Esophagus squamous epithelium (tissue), 5 donors: Measurements from ENCODE around the gene GPC1. TPM values are rescaled to one million over a fixed set of nuclear protein-coding genes. Genes with fewer than 3 reads are reported as not detected.
"Not testable (repeated sequence)": the region's sequence is repeated elsewhere in the genome, so short reads cannot be mapped to it uniquely, and the experiment has no call there.

Experiments
- DNase-seq: peaks from one replicate; lab custom pipeline; 2025; lab: John Stamatoyannopoulos, UW
- H3K27ac ChIP-seq, 4 donors: fragments of 200-600 bp; sonication (generic); one replicate each; pipeline ENCODE4 v1.5.1; 2016 to 2019; ENCODE audit warnings: mild to moderate bottlenecking in 1 of 4
- H3K27me3 ChIP-seq, 4 donors: fragments of 200-600 bp; sonication (generic); 1 replicate in 3 of 4; 2 replicates in 1 of 4; pipeline versions ENCODE4 v1.5.1 to v1.6.0; 2017 to 2021; ENCODE audit warnings: antibody characterized with exemption in 1 of 4
- H3K36me3 ChIP-seq, 3 donors: fragments of 200-600 bp; sonication (generic); one replicate each; pipeline ENCODE4 v1.5.1; 2016 to 2019
- H3K4me1 ChIP-seq, 3 donors: fragments of 200-600 bp; sonication (generic); one replicate each; pipeline ENCODE4 v1.5.1; 2017 to 2019
- H3K4me3 ChIP-seq, 4 donors: fragments of 200-600 bp; sonication (generic); 1 replicate in 3 of 4; 2 replicates in 1 of 4; pipeline ENCODE4 v1.5.1; 2016 to 2019; ENCODE audit warnings: mild to moderate bottlenecking in 2 of 4, moderate library complexity in 1 of 4
- H3K9me3 ChIP-seq, 3 donors: fragments of 200-600 bp; sonication (generic); one replicate each; pipeline ENCODE4 v1.5.1; 2016 to 2019
- POLR2A ChIP-seq, 4 donors: fragments of 450-650 bp; IDR thresholded peaks; one replicate each; pipeline ENCODE4 v1.6.1; 2017; ENCODE audit warnings: antibody characterized with exemption in 4 of 4, mild to moderate bottlenecking in 4 of 4, moderate library complexity in 3 of 4
- WGBS, 2 donors: methylation state at CpG; one replicate each; pipeline ENCODE4 v1.1.5; 2018; 5-methylcytosine and 5-hydroxymethylcytosine counted together
- intact Hi-C: fragments of 100-400 bp; cut with DNase I; formaldehyde crosslinking; loops from one replicate; pipeline ENCODE4 v1.15.0; 2022
- total RNA-seq, 4 donors: library from RNA; depleted of rRNA; stranded (reverse); fragments of >200 nt; gene quantifications; one replicate each; pipeline ENCODE4 v1.1.0, GENCODE V29; 2016
- TF ChIP-seq, protein P1 (sequence below), 6 experiments: fragments of 450-650 bp in 4 of 6; fragments of 200-600 bp in 2 of 6; sonication (generic) in 2 of 6; IDR thresholded peaks; one replicate each; pipeline ENCODE4 v1.5.1; 2016 to 2019; ENCODE audit warnings: antibody characterized with exemption in 6 of 6, mild to moderate bottlenecking in 4 of 6, moderate library complexity in 4 of 6
- donor health status: DM: yes; HTN: yes; CAD: no.

Gene GPC1
- total RNA-seq, 4 donors from 2014 or later, result 59.3 to 129 (median 78.6) TPM

DNA sequence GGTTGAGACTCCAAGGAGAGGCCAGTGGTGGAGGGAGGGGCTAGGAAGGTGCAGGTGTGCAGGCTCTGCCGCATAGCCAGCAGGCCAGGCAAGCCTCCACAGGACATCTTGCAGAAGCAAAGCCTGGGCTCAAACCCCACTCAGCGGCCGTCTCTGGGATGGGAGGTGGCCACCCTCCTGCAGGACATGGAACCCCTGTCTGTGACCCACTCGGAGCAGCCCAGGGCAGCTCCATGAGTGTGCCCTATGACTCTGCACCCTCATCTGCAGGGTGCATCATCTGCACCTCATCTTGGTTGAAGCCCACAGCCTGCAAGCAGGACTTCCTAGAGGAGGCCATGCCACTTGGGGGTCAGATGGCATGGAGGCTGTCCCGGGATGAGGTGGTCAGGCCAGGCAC is 46.3 kb downstream of the GPC1 start:
- intact Hi-C loops, result no loop called here
- peaks cover 0 to 11% (median 0%) of the 10 kb centered on the region in 3 donors for H3K9me3 ChIP-seq
- no peak for DNase-seq
- H3K27me3 ChIP-seq, result no peaks in the 10 kb centered on the region
- H3K4me1 ChIP-seq, result no peaks in the 10 kb centered on the region
- no peak overlapping the region for H3K4me3 ChIP-seq
- TF ChIP-seq POLR2A (IDR thresholded peaks at IDR 0.05), result no peak
- TF ChIP-seq, protein P1, sequence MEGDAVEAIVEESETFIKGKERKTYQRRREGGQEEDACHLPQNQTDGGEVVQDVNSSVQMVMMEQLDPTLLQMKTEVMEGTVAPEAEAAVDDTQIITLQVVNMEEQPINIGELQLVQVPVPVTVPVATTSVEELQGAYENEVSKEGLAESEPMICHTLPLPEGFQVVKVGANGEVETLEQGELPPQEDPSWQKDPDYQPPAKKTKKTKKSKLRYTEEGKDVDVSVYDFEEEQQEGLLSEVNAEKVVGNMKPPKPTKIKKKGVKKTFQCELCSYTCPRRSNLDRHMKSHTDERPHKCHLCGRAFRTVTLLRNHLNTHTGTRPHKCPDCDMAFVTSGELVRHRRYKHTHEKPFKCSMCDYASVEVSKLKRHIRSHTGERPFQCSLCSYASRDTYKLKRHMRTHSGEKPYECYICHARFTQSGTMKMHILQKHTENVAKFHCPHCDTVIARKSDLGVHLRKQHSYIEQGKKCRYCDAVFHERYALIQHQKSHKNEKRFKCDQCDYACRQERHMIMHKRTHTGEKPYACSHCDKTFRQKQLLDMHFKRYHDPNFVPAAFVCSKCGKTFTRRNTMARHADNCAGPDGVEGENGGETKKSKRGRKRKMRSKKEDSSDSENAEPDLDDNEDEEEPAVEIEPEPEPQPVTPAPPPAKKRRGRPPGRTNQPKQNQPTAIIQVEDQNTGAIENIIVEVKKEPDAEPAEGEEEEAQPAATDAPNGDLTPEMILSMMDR (IDR thresholded peaks at IDR 0.05), result no peak
- no peaks in the 10 kb centered on the region for H3K36me3 ChIP-seq
- H3K27ac ChIP-seq, result no peak overlapping the region
- 54 to 80% methylated on average over 3 to 4 of the region's 5 CpGs for WGBS, 2 donors

DNA sequence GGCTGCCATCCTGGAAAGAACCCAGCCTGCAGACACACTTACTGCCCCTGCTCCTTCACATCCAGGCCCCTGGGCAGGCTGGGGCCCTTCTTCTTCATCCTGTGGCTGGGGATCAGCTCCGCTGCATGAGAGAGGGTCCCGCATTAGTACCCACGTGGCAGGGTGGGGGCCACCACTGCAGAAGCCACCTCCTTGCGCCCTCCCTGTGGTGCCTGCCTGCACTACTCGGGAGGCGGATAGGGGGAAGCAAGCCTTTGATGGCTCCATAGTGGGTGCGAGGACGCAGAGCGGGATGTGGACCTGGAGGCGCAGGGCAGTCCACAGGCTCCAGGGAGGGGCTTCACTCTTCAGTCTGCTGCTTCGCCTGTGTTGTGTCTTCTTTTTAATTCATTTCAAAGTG is 46.7 kb downstream of the GPC1 start:
- H3K4me3 ChIP-seq, result no peak overlapping the region
- intact Hi-C loops, result no loop called here
- no peak for DNase-seq
- H3K27ac ChIP-seq, result no peak overlapping the region
- no peaks in the 10 kb centered on the region for H3K4me1 ChIP-seq
- H3K9me3 ChIP-seq, result peaks cover 0 to 13% (median 0%) of the 10 kb centered on the region in 3 donors
- 87 to 94% methylated on average over 8 to 9 of the region's 11 CpGs for WGBS, 2 donors
- H3K36me3 ChIP-seq, result no peaks in the 10 kb centered on the region
- no peaks in the 10 kb centered on the region for H3K27me3 ChIP-seq
- TF ChIP-seq POLR2A (IDR thresholded peaks at IDR 0.05), result no peak
- TF ChIP-seq, protein P1 (IDR thresholded peaks at IDR 0.05), result no peak

DNA sequence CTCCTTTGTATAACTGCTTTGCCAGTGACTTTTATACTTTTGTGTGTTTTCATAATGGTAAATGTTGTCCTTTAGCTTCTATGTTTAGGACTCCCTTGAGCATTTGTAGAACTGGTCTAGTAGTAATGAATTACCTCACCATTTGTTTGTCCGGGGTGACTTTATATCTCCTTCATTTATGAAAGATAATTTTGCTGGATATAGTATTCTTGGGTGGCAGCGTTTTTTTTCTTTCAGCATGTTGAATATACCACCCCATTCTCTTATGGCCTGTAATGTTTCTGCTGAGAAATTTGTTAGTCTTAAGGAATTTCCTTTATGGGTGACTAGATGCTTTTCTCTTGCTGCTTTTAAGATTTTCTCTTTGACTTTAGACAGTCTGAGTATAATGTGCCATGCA is 56.0 kb downstream of the GPC1 start:
- intact Hi-C loops, result no loop called here
- Histone ChIP-seq H3K9me3 (peaks cover 0 to 53% (median 24%) of the 10 kb centered on the region in 3 donors), H3K27ac (no peak overlapping the region), H3K27me3 (no peaks in the 10 kb centered on the region), H3K4me3 (no peak overlapping the region), H3K36me3 (peaks cover 0 to 15% (median 0%) of the 10 kb centered on the region in 3 donors), H3K4me1 (no peaks in the 10 kb centered on the region)
- WGBS, 2 donors, result 80 to 83% methylated on average over 2 of the region's 2 CpGs
- no peak for DNase-seq
- no peak for TF ChIP-seq POLR2A (IDR thresholded peaks at IDR 0.05)

DNA sequence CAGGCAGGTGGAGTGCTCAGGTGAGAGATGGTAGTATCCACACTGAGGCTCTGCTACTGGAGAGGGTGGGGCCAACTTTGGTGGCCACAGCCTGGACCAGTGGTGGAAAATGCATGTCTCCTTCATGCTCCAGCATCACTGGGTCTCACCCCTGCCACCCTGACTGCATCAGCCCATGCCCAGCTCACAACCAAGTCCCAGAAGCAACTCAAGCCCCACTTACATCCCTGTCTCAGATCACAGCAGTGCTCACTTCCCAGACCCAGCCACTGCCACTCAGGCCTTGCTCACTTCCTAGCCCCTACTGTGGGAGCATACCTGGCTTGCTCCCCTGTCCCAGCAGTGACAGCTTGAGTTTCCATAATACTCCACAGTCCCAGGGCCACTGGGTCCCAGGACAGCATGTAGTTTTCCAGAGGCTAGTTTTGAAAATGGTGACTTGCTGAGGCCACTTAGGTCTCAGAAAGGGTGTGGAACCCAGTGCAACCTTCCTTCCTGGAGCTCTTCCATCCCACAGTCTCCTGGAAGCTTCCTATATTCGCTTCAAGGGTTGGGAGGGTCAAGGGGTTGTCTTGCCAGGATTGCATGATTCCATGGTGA is 58.8 kb downstream of the GPC1 start:
- WGBS, 2 donors, result 100% methylated on average over 1 of the region's 1 CpG; no CpG with 5 or more reads in 1 of the 2 donors
- H3K4me3 ChIP-seq, result no peak overlapping the region
- TF ChIP-seq, protein P1 (IDR thresholded peaks at IDR 0.05), result no peak

DNA sequence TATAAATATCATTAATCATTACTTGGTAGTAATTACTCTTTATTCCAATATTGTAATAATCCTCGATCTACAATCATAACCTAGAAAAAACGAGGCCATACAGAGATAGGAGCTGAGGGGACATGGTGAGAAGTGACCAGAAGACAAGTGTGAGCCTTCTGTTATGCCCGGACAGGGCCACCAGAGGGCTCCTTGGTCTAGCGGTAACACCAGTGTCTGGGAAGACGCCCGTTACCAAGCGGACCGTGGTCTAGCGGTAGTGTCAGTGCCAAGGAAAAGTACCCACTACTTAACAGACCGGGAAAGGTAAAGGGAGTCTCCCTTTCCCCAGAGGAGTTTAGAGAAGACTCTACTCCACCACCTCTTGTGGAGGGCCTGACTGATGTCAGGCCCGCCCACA is 59.5 kb downstream of the GPC1 start:
- intact Hi-C loops, H3K27ac ChIP-seq, H3K27me3 ChIP-seq, DNase-seq, H3K4me1 ChIP-seq, H3K4me3 ChIP-seq: not testable (repeated sequence)
- TF ChIP-seq, protein P1 (IDR thresholded peaks at IDR 0.05), result peak in 1 of 6 experiments; percentile 25
- WGBS, 2 donors, result 86 to 89% methylated on average over 11 of the region's 11 CpGs
- Histone ChIP-seq H3K9me3 (peaks cover 0 to 25% (median 15%) of the 10 kb centered on the region in 3 donors), H3K36me3 (peaks cover 0 to 49% (median 4%) of the 10 kb centered on the region in 3 donors)

More for the DNA sequence above, 58.8 kb downstream of the GPC1 start:
- Histone ChIP-seq H3K27ac (no peak overlapping the region), H3K9me3 (peaks cover 0 to 31% (median 15%) of the 10 kb centered on the region in 3 donors), H3K4me1 (no peaks in the 10 kb centered on the region), H3K27me3 (no peaks in the 10 kb centered on the region), H3K36me3 (peaks cover 0 to 43% (median 4%) of the 10 kb centered on the region in 3 donors)
- DNase-seq, result no peak
- intact Hi-C loops, result no loop called here
